Gastrocnemius medialis (tissue), 4 donors: ENCODE results near the gene TNN. TPM values are rescaled to one million over a fixed set of nuclear protein-coding genes. Genes with fewer than 3 reads are reported as not detected.

Source experiments
- ATAC-seq, 2 donors: fragments of 150-250 bp; one replicate each; pipeline ENCODE4 v1.9.1; 2016
- DNase-seq, 2 donors: peaks; one replicate each; pipeline ENCODE4 v3.0.0-alpha.2; 2019
- H3K27ac ChIP-seq, 4 donors: fragments of 200-600 bp; sonication (generic); 1 replicate in 1 of 4; 2 replicates in 3 of 4; pipeline ENCODE4 v1.5.1; 2016 to 2018; ENCODE audit warnings: mild to moderate bottlenecking in 2 of 4, moderate library complexity in 1 of 4
- H3K27me3 ChIP-seq, 3 donors: fragments of 200-600 bp; sonication (generic) in 2 of 3; 1 replicate in 1 of 3; 2 replicates in 2 of 3; pipeline versions ENCODE4 v1.5.1 to v1.6.0; 2016 to 2019; ENCODE audit warnings: mild to moderate bottlenecking in 1 of 3, moderate library complexity in 1 of 3
- H3K36me3 ChIP-seq, 2 donors: fragments of 200-600 bp; sonication (generic) in 1 of 2; one replicate each; pipeline ENCODE4 v1.5.1; 2017 to 2018
- H3K4me1 ChIP-seq, 2 donors: fragments of 200-600 bp; sonication (generic) in 1 of 2; one replicate each; pipeline ENCODE4 v1.5.1; 2016 to 2017; ENCODE audit warnings: mild to moderate bottlenecking in 2 of 2
- H3K4me3 ChIP-seq, 4 donors: fragments of 200-600 bp; sonication (generic) in 3 of 4; 1 replicate in 1 of 4; 2 replicates in 3 of 4; pipeline ENCODE4 v1.5.1; 2016 to 2019; ENCODE audit warnings: mild to moderate bottlenecking in 2 of 4
- H3K9me3 ChIP-seq, 3 donors: fragments of 200-600 bp; sonication (generic) in 2 of 3; 1 replicate in 1 of 3; 2 replicates in 2 of 3; pipeline ENCODE4 v1.5.1; 2016 to 2019
- POLR2A ChIP-seq, 2 donors: fragments of 450-650 bp; IDR thresholded peaks; one replicate each; pipeline ENCODE4 v1.6.1; 2017; ENCODE audit warnings: antibody characterized with exemption in 2 of 2, mild to moderate bottlenecking in 2 of 2, moderate library complexity in 2 of 2
- in situ Hi-C, 4 donors: fragments of 200-750 bp; cut with MboI; loops; one replicate each; pipeline versions ENCODE4 v1.15.0 to v1.8.0; 2017; ENCODE audit warnings: low sequenced_read_pairs in 4 of 4
- intact Hi-C: fragments of 100-400 bp; cut with DNase I; formaldehyde crosslinking; loops from one replicate; pipeline ENCODE4 v1.15.1; 2023; ENCODE audit warnings: low total_unique reads
- total RNA-seq, 4 donors: library from RNA; depleted of rRNA; stranded (reverse); fragments of >200 nt; gene quantifications; one replicate each; pipeline versions ENCODE4 v1.1.0 to v1.2.3, GENCODE V29; 2016
- TF ChIP-seq, protein P1 (sequence below), 5 experiments: fragments of 450-650 bp in 3 of 5; fragments of 200-600 bp in 2 of 5; sonication (generic) in 2 of 5; IDR thresholded peaks in 4 of 5; conservative IDR thresholded peaks in 1 of 5; 1 replicate in 4 of 5; 2 replicates in 1 of 5; pipeline ENCODE4 v1.5.1; 2016 to 2019; ENCODE audit warnings: antibody characterized with exemption in 5 of 5, mild to moderate bottlenecking in 3 of 5, moderate library complexity in 3 of 5

TNN gene
- total RNA-seq, 4 donors from 2014 or later, result 0.07 TPM; not detected in 3

DNA sequence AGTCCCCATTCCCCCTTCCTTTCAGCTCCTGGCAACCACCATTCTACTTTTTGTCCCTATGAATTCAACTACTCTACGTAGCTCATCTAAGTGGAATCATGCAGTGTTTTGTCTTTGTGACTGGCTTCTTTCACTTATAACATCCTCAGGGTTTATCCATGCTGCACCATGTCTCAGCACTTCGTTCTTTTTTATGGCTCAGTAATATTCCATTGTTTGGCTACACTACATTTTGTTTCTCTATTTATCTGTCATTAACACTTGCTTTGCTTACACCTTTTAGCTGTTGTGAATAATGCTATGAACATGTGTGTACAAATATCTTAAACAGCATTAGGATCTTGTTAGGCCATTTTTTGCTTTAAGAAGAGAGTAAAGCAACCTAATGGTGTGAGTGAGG, 42.9 kb upstream of the TNN start:
- intact Hi-C loops, result loop anchor here (5.0 to 10.0 kb wide), 2 partner anchors 168 to 290 kb away; partner anchors contain the start of gene KIAA0040
- DNase-seq (no peak), ATAC-seq (no peak)
- Histone ChIP-seq H3K27me3 (no peaks in the 10 kb centered on the region), H3K36me3 (no peaks in the 10 kb centered on the region), H3K9me3 (no peaks in the 10 kb centered on the region), H3K27ac (no peak overlapping the region), H3K4me3 (no peak overlapping the region), H3K4me1 (peaks cover 15 to 22% of the 10 kb centered on the region in 2 donors)
- in situ Hi-C loops, result loop anchor here in 3 of 4 donors (10.0 to 25.0 kb wide), 2 partner anchors 288 to 300 kb away; no protein-coding TSS in a partner anchor
- TF ChIP-seq POLR2A (IDR thresholded peaks at IDR 0.05), result no peak
- TF ChIP-seq, protein P1, sequence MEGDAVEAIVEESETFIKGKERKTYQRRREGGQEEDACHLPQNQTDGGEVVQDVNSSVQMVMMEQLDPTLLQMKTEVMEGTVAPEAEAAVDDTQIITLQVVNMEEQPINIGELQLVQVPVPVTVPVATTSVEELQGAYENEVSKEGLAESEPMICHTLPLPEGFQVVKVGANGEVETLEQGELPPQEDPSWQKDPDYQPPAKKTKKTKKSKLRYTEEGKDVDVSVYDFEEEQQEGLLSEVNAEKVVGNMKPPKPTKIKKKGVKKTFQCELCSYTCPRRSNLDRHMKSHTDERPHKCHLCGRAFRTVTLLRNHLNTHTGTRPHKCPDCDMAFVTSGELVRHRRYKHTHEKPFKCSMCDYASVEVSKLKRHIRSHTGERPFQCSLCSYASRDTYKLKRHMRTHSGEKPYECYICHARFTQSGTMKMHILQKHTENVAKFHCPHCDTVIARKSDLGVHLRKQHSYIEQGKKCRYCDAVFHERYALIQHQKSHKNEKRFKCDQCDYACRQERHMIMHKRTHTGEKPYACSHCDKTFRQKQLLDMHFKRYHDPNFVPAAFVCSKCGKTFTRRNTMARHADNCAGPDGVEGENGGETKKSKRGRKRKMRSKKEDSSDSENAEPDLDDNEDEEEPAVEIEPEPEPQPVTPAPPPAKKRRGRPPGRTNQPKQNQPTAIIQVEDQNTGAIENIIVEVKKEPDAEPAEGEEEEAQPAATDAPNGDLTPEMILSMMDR (IDR thresholded peaks at IDR 0.05 in 4 of 5, conservative IDR thresholded peaks at IDR 0.05 in 1 of 5), result no peak

DNA sequence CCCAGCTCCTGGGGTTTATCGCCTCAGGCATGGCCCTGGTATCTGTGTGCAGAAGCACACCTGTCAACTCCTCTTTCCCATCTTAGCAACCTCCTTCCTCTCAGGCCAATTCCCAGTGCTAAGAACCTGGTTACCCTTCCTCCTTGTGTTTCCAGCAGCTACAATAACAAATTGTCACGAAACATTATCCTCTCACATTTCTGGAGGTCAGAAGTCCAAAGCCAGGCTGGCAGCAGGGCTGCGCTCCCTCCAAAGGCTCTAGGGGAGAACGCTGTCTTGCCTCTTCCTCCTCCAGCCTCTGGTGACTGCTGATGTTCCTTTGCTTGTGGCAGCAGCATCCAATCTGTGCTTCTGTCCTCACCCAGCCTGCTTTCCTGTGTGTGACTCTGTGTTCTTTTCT, 33.7 kb upstream of the TNN start:
- Histone ChIP-seq H3K4me3 (no peak overlapping the region), H3K36me3 (no peaks in the 10 kb centered on the region), H3K9me3 (no peaks in the 10 kb centered on the region), H3K4me1 (no peaks in the 10 kb centered on the region), H3K27me3 (no peaks in the 10 kb centered on the region), H3K27ac (no peak overlapping the region)
- no peak for DNase-seq
- intact Hi-C loops (no loop called here), in situ Hi-C loops (loop anchor here (5.0 to 25.0 kb wide), 3 partner anchors 88 to 278 kb away; no protein-coding TSS in a partner anchor)
- TF ChIP-seq, protein P1 (IDR thresholded peaks at IDR 0.05 in 4 of 5, conservative IDR thresholded peaks at IDR 0.05 in 1 of 5), result no peak
- no peak for TF ChIP-seq POLR2A (IDR thresholded peaks at IDR 0.05)
- ATAC-seq, result no peak

DNA sequence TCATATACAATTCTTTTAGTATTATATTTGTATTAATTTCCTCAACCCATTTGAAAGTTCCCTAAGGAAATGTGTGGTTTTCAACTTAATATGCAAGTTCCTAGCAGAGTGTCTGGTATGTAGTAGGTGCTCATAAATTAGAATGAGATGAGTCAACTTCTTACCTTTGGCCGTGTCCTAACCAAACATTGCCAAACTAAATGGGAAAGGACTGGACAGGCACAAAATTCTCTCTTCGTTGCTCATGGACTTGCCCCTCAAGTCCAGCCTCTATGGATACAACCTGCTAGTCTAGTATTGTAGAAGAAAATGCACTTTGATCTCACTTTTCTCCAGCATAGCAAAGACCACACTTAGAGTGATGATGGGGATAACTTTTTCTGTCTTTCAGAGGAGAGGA, 32.9 kb upstream of the TNN start:
- ATAC-seq, result no peak
- no peak for TF ChIP-seq POLR2A (IDR thresholded peaks at IDR 0.05)
- TF ChIP-seq, protein P1 (IDR thresholded peaks at IDR 0.05 in 4 of 5, conservative IDR thresholded peaks at IDR 0.05 in 1 of 5), result no peak
- in situ Hi-C loops, result loop anchor here (5.0 to 25.0 kb wide), 3 partner anchors 88 to 278 kb away; no protein-coding TSS in a partner anchor
- Histone ChIP-seq H3K27ac (no peak overlapping the region), H3K9me3 (no peaks in the 10 kb centered on the region), H3K27me3 (no peaks in the 10 kb centered on the region), H3K36me3 (no peaks in the 10 kb centered on the region), H3K4me1 (no peaks in the 10 kb centered on the region), H3K4me3 (no peak overlapping the region)
- intact Hi-C loops, result no loop called here
- no peak for DNase-seq

DNA sequence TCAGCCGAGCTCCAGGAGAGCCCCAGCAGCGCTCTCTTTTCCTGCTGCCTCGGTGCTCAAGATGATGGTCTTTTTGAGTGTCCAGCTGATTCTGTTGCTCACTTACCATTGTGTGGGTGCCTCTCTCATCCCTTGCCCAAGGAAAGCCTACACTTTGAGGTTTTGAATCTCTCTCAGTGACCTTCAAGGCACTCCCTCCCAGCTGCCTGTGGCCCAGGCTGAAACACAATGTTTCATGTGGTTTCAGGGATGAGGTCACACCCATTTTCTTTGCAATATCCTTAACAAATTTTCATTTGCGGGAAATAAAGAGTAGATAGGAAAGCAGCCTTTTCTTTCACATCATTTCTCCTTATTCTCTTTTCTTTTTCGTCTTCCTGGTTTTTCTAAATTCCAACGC, 31.8 kb upstream of the TNN start:
- Histone ChIP-seq H3K4me3 (no peak overlapping the region), H3K4me1 (no peaks in the 10 kb centered on the region), H3K36me3 (no peaks in the 10 kb centered on the region), H3K9me3 (no peaks in the 10 kb centered on the region), H3K27me3 (no peaks in the 10 kb centered on the region), H3K27ac (no peak overlapping the region)
- DNase-seq (no peak), ATAC-seq (no peak)
- TF ChIP-seq POLR2A (IDR thresholded peaks at IDR 0.05), result no peak
- TF ChIP-seq, protein P1 (IDR thresholded peaks at IDR 0.05 in 4 of 5, conservative IDR thresholded peaks at IDR 0.05 in 1 of 5), result no peak
- intact Hi-C loops (no loop called here), in situ Hi-C loops (loop anchor here in 3 of 4 donors (10.0 to 25.0 kb wide), 2 partner anchors 89 to 276 kb away; no protein-coding TSS in a partner anchor)

DNA sequence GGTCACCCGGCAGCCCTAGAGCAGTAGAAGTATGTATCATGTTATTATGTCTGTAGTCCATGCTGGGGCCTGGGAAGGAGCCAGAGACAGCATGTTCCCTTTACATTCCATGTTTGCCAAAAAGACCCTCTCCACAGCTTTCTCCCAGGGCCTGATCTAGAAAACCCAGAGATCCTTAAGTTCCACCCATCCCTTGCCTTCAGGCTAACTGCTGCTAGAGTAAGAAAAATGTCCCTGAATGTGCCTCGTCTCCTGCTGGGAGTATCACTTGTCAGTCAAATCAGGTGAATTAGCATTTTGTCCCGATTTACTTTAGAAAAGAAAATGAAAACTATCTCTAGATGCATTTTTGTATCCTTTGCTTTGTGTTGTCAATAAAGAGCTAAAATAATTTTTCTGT, 31.2 kb upstream of the TNN start:
- intact Hi-C loops, result no loop called here

More for the DNA sequence above, 31.2 kb upstream of the TNN start:
- Histone ChIP-seq H3K9me3 (no peaks in the 10 kb centered on the region), H3K36me3 (no peaks in the 10 kb centered on the region), H3K27me3 (no peaks in the 10 kb centered on the region), H3K4me3 (no peak overlapping the region), H3K27ac (no peak overlapping the region), H3K4me1 (no peaks in the 10 kb centered on the region)
- TF ChIP-seq, protein P1 (IDR thresholded peaks at IDR 0.05 in 4 of 5, conservative IDR thresholded peaks at IDR 0.05 in 1 of 5), result no peak
- TF ChIP-seq POLR2A (IDR thresholded peaks at IDR 0.05), result no peak
- in situ Hi-C loops, result loop anchor here in 3 of 4 donors (10.0 to 25.0 kb wide), 2 partner anchors 88 to 276 kb away; no protein-coding TSS in a partner anchor
- ATAC-seq (no peak), DNase-seq (no peak)
